ENCODE measurements around the gene OGFOD1. TPM values are rescaled to one million over a fixed set of nuclear protein-coding genes. Genes with fewer than 3 reads are reported as not detected.

OGFOD1 gene
- polyA plus RNA-seq, 3 donors, result 8.2 to 37.9 (median 23.4) TPM

DNA sequence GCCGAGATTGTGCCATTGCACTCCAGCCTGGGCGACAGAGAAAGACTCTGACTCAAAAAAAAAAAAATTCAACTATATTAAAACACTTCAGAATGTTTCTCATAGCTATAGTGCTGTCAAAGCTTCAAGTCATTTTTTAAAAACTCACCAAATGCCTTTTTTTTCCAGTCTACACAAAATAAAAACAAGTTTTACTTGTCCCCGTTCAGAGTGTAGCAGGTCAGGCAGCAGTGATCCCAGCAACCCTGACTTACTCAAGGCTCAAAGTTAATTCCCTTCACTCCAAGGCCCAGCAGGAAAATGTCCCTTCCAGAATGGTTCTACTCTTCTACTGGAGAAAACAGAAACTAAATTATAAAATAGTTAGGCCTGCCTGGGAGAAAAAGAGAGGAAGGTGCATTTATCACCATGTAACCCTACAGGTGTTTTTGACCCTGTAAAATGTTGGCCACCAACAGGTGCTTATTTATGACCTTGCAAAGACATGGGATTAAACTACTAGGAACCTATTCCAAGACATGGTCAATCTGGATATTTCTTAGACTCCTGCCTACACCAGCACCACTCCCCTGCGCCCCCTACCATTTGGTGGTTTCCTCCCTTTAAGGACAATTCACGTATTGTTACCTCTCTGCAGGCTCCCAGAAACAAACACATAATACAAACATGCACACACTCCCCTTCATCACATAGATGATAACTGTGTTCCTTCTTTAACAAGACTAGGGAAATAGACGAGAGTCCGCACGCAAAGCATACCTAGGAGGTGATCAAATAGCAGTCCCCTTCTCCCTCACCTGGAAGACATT is 31.4 kb upstream of the OGFOD1 start:
- Mint-ChIP-seq H3K27me3 (ENCODE audit: low read depth in 3 of 3) (no peaks in the 10 kb centered on the region), H3K9me3 (no peaks in the 10 kb centered on the region), H3K27ac (peak overlapping the region in 2 of 7 donors; percentile 32 to 58), H3K4me1 (peaks cover 61% of the 10 kb centered on the region), H3K4me3 (no peak overlapping the region), H3K36me3 (peaks cover 0 to 6% of the 10 kb centered on the region in 2 donors)
- no peak overlapping the region for H2AFZ ChIP-seq (ENCODE audit: insufficient read depth, low read depth, low read length, poor library complexity, severe bottlenecking)
- TF ChIP-seq, protein P1, sequence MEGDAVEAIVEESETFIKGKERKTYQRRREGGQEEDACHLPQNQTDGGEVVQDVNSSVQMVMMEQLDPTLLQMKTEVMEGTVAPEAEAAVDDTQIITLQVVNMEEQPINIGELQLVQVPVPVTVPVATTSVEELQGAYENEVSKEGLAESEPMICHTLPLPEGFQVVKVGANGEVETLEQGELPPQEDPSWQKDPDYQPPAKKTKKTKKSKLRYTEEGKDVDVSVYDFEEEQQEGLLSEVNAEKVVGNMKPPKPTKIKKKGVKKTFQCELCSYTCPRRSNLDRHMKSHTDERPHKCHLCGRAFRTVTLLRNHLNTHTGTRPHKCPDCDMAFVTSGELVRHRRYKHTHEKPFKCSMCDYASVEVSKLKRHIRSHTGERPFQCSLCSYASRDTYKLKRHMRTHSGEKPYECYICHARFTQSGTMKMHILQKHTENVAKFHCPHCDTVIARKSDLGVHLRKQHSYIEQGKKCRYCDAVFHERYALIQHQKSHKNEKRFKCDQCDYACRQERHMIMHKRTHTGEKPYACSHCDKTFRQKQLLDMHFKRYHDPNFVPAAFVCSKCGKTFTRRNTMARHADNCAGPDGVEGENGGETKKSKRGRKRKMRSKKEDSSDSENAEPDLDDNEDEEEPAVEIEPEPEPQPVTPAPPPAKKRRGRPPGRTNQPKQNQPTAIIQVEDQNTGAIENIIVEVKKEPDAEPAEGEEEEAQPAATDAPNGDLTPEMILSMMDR (IDR thresholded peaks at IDR 0.05), result no peak
- no peak overlapping the region for H3K9ac ChIP-seq (ENCODE audit: insufficient read depth, low read length, poor library complexity, severe bottlenecking)
- peaks cover 84% of the 10 kb centered on the region for H4K20me1 ChIP-seq (ENCODE audit: insufficient read depth, low read length)
- H3K36me3 ChIP-seq (replicated peaks in 1 of 2; ENCODE audit: control insufficient read depth in 1 of 2, insufficient read depth in 2 of 2, low read length in 2 of 2), result peaks cover 0 to 5% of the 10 kb centered on the region in 2 donors
- no peak for DNase-seq
- H3K79me2 ChIP-seq (ENCODE audit: insufficient read depth, low read length), result peaks cover 97% of the 10 kb centered on the region
- H3K27ac ChIP-seq (ENCODE audit: low read depth in 1 of 2, low read length in 2 of 2), result peak overlapping the region in 1 of 2 donors; percentile 41
- intact Hi-C loops (cut with micrococcal nuclease), result no loop called here
- no peaks in the 10 kb centered on the region for H3K27me3 ChIP-seq (ENCODE audit: control insufficient read depth in 2 of 2, insufficient read depth in 2 of 2, low read length in 2 of 2)
- H3K4me3 ChIP-seq (replicated peaks in 1 of 3; ENCODE audit: low read depth in 2 of 3, low read length in 3 of 3), result no peak overlapping the region
- H3K4me2 ChIP-seq (replicated peaks; ENCODE audit: extremely low read depth, low read length, poor library complexity, severe bottlenecking), result no peak overlapping the region
- H3K4me1 ChIP-seq (ENCODE audit: control insufficient read depth in 1 of 2, insufficient read depth in 2 of 2, low read length in 2 of 2), result peaks cover 47 to 56% of the 10 kb centered on the region in 2 donors
- no peaks in the 10 kb centered on the region for H3K9me3 ChIP-seq (replicated peaks in 1 of 2; ENCODE audit: control insufficient read depth in 1 of 2, insufficient read depth in 1 of 2, low read length in 2 of 2)
- WGBS (ENCODE audit: insufficient coverage), result 96% methylated on average over 6 of the region's 8 CpGs

DNA sequence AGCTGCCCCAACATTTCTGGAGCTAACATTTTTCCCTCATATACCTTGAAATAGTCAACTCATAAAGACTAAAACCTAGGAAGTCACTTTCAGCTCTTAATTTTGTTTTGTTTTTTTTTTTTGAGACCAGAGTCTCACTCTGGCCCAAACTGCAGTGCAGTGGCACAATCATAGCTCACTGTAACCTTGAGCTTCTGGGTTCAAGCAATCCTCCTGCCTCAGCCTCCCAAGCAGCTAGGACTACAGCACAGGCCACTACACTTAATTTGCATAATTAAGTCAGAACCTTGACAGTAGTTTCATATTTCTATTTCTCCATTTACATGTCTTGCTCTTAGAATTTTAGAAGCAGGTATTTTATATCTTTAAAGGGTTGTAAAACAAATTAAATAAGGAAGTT is 30.7 kb upstream of the OGFOD1 start:
- H3K9me3 Mint-ChIP-seq, result no peaks in the 10 kb centered on the region
- no peak overlapping the region for H3K4me3 ChIP-seq (replicated peaks in 1 of 3; ENCODE audit: low read depth in 2 of 3, low read length in 3 of 3)
- intact Hi-C loops (cut with micrococcal nuclease), result no loop called here
- H4K20me1 ChIP-seq (ENCODE audit: insufficient read depth, low read length), result peaks cover 77% of the 10 kb centered on the region
- TF ChIP-seq, protein P1 (IDR thresholded peaks at IDR 0.05), result no peak
- H2AFZ ChIP-seq (ENCODE audit: insufficient read depth, low read depth, low read length, poor library complexity, severe bottlenecking), result no peak overlapping the region
- H3K4me2 ChIP-seq (replicated peaks; ENCODE audit: extremely low read depth, low read length, poor library complexity, severe bottlenecking), result no peak overlapping the region
- H3K79me2 ChIP-seq (ENCODE audit: insufficient read depth, low read length), result peaks cover 92% of the 10 kb centered on the region
- H3K36me3 ChIP-seq (replicated peaks in 1 of 2; ENCODE audit: control insufficient read depth in 1 of 2, insufficient read depth in 2 of 2, low read length in 2 of 2), result peaks cover 0 to 5% of the 10 kb centered on the region in 2 donors
- peak overlapping the region in 1 of 2 donors; percentile 36 for H3K27ac ChIP-seq (ENCODE audit: low read depth in 1 of 2, low read length in 2 of 2)
- no peaks in the 10 kb centered on the region for H3K27me3 ChIP-seq (ENCODE audit: control insufficient read depth in 2 of 2, insufficient read depth in 2 of 2, low read length in 2 of 2)
- DNase-seq, result no peak
- H3K36me3 Mint-ChIP-seq, result peaks cover 0 to 6% of the 10 kb centered on the region in 2 donors
- peaks cover 54% of the 10 kb centered on the region for H3K4me1 Mint-ChIP-seq
- H3K4me3 Mint-ChIP-seq, result no peak overlapping the region
- peaks cover 41 to 52% of the 10 kb centered on the region in 2 donors for H3K4me1 ChIP-seq (ENCODE audit: control insufficient read depth in 1 of 2, insufficient read depth in 2 of 2, low read length in 2 of 2)
- H3K27ac Mint-ChIP-seq, result peak overlapping the region in 4 of 7 donors; percentile 5 to 72 (median 35)
- H3K27me3 Mint-ChIP-seq (ENCODE audit: low read depth in 3 of 3), result no peaks in the 10 kb centered on the region
- no peaks in the 10 kb centered on the region for H3K9me3 ChIP-seq (replicated peaks in 1 of 2; ENCODE audit: control insufficient read depth in 1 of 2, insufficient read depth in 1 of 2, low read length in 2 of 2)
- no peak overlapping the region for H3K9ac ChIP-seq (ENCODE audit: insufficient read depth, low read length, poor library complexity, severe bottlenecking)

All from CD14-positive monocyte (primary cell).